Dedifferentiated amniotic fluid mesenchymal stem cell (primary cell): ENCODE data around the gene CSNK2A1.
"Not testable (repeated sequence)": the region's sequence is repeated elsewhere in the genome, so short reads cannot be mapped to it uniquely, and the experiment has no call there.

Source experiments
- DNase-seq: peaks from one replicate; pipeline ENCODE4 v3.0.0-alpha.2; 2016; ENCODE audit errors: extremely low spot score

Gene CSNK2A1

GRCh38 chr20:543369-544152 lies at the start of gene CSNK2A1:
Gene CSNK2A1 (minus strand): TSS chr20:543790. CDS start chr20:508551, 35,239 bp downstream.
- peak; percentile 93 for DNase-seq

GRCh38 chr20:592506-592905 lies 48.9 kb upstream of the CSNK2A1 start:
- no peak for DNase-seq

- DNase-seq: no peak
Observed at GRCh38 chr20:591941-592340, 48.4 kb upstream of the CSNK2A1 start.

- DNase-seq: no peak
Observed at GRCh38 chr20:588932-589672, 45.5 kb upstream of the CSNK2A1 start.

- DNase-seq: no peak
Observed at GRCh38 chr20:588476-588875, 44.9 kb upstream of the CSNK2A1 start.

GRCh38 chr20:584971-585301 lies 41.3 kb upstream of the CSNK2A1 start:
- no peak for DNase-seq

- no peak for DNase-seq
Observed at GRCh38 chr20:584161-584970, 40.8 kb upstream of the CSNK2A1 start.

- no peak for DNase-seq
Observed at GRCh38 chr20:582204-582603, 38.6 kb upstream of the CSNK2A1 start.

GRCh38 chr20:578940-579690 lies 35.5 kb upstream of the CSNK2A1 start:
- not testable (repeated sequence) for DNase-seq

GRCh38 chr20:577167-577791 lies 33.7 kb upstream of the CSNK2A1 start:
- no peak for DNase-seq

- no peak for DNase-seq
Observed at GRCh38 chr20:576156-576555, 32.6 kb upstream of the CSNK2A1 start.

- DNase-seq: no peak
Observed at GRCh38 chr20:575230-575629, 31.6 kb upstream of the CSNK2A1 start.

GRCh38 chr20:574297-574942 lies 30.8 kb upstream of the CSNK2A1 start:
- no peak for DNase-seq

GRCh38 chr20:573414-574296 lies 30.1 kb upstream of the CSNK2A1 start:
- DNase-seq: no peak

- DNase-seq: no peak
Observed at GRCh38 chr20:572727-573126, 29.1 kb upstream of the CSNK2A1 start.

GRCh38 chr20:571754-572441 lies 28.3 kb upstream of the CSNK2A1 start:
- DNase-seq: peak; percentile 15

- no peak for DNase-seq
Observed at GRCh38 chr20:568673-569415, 25.3 kb upstream of the CSNK2A1 start.

GRCh38 chr20:568097-568652 lies 24.6 kb upstream of the CSNK2A1 start:
- no peak for DNase-seq
